Activated CD8-positive, alpha-beta memory T cell treated with anti-CD3 and anti-CD28 coated beads for 24 hours (primary cell): Measurements from ENCODE around the gene LRBA.

Experiments used
- DNase-seq: peaks from one replicate; pipeline ENCODE4 v3.0.0-alpha.2; 2020

The LRBA gene

DNA sequence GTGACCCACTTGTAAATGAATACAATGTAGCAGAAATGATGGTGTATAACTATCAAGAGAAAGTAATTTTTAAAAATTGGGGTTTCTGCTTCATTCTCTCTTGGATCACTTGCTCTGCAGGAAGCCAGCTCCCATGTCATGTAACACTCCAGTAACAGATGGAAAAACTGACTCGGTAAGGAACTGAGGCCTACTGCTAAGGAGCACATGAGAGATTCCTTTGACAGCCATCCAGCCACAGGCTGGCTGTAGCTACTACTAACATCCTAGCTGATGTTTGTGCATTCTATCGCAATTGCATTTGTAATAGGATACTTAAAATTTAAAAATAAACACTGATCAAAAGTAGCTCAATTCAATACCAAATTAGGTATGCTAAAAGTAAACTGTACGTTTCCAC lies 535.4 kb downstream of the LRBA start:
- no peak for DNase-seq

DNA sequence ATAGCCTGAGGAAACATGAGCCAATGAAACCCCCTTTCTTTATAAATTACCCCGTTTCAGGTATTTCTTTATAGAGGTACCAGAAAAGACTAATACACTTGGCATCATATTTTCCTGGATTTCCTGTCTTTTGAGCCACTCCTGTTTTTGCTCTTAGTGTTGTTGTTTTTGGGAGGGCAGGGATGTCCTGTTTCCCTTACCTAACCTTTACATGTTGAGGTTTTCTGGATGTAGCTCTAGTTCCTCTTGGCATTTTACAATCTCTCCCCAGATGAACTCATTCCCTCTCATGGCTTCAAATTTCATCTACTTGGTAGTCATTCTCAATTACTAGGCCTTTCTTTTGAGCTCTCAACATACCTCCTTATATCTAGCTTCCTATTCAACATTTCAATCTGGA lies 537.2 kb downstream of the LRBA start:
- DNase-seq = no peak

DNA sequence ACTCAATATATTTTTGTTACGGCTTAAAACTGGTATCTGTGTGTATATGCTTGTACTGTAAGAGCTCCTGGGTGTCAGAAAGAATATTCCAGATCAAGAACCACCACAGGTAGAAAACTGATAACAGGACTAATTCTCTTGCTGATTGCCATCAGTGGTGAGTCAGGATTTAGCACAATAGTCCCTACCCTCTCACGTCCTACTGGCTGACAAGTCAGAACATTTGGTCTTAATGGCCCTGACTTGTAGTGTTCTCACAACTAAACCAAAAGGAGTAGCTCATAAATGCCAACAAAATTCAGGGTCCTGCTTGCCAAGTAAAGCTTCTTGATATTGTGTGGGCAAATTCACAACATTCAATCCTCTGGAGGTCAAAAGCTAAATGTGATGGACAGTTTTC lies 538.3 kb downstream of the LRBA start:
- no peak for DNase-seq

DNA sequence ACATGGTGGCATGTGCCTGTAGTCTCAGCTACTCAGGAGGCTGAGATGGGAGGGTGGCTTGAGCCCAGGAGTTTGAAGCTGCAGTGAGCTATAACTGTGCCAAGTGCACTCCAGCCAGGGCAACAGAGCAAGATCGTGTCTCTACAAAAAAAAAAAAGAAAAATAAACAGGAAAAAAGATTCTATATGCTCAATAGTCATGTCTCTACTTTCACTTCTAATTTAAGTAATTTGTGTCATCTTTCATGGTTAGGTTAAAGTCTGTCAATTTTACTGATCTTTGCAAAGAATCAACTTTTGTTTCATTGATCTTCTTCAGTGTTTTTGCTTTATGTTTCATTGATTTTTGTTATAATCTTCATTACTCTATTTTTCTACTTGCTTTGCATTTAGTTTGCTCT lies 539.3 kb downstream of the LRBA start:
- DNase-seq = no peak

GRCh38 chr4:150464523-150464922 lies 550.6 kb downstream of the LRBA start:
- DNase-seq = no peak

- DNase-seq = no peak
These were observed 552.3 kb downstream of the LRBA start for GRCh38 chr4:150462743-150463142.

- no peak for DNase-seq
These were observed 553.1 kb downstream of the LRBA start for GRCh38 chr4:150461957-150462356.

- no peak for DNase-seq
These were observed 557.3 kb downstream of the LRBA start for GRCh38 chr4:150457802-150458201.

DNA sequence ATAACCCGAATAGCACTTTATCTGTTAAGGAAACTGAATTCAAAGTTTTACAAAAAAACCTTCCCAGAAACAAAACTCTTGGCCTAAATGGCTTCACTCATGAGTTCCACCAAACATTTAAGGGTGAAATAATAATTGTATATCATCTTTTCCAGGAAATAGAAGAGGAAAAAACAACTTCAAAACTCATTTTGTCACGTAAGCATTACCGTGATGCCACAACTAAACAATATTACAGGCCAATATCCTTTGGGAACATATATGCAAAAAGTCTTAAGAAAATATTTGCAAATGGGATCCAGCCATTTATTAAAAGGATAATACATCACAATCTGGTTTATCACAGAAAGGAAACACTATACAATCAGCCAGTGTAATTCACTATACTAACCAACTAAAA lies 563.2 kb downstream of the LRBA start:
- DNase-seq = no peak

DNA sequence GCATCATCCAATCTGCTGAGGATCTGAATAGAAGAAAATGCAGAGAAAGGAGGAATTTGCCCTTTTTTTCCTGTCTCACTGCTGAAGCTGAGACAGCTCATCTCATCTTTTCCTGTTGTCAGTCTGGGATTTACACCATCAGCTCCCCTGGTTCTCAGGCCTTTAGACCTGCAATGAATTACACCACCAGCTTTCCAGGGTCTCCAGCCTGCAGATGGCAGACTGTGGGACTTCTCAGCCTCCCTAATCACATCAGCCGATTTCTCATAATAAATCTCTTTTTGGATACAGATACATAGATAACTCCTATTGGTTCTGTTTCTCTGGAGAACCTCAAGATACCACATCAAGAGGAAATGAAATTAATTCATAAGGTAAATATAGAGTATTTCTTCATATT lies 567.7 kb downstream of the LRBA start:
- no peak for DNase-seq

DNA sequence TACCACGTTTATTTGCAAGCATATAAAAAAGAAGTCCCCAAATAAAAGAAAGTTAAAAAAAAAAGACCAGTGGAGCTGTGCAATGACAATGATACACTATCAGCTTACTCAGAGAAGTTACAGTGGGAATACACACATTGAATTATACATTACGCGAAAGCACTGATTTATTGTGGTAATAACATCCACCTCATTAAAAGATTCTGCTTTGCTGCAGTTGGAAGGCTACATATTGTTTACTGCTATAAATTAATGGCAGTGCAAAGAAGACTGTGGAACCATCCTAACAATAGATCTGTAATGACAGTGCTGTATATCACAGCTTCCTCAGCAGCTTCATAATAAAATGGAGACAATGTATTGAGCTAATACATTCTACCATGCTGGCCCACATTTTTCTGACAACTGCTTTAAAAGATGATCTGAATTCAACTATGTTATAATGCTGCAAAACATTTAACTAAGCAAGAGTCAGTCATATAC lies 575.6 kb downstream of the LRBA start:
- no peak for DNase-seq

- no peak for DNase-seq
These were observed 578.3 kb downstream of the LRBA start for GRCh38 chr4:150436598-150437370.

GRCh38 chr4:150431221-150431620 lies 583.9 kb downstream of the LRBA start:
- DNase-seq = no peak

GRCh38 chr4:150425161-150425560 lies 589.9 kb downstream of the LRBA start:
- no peak for DNase-seq

DNA sequence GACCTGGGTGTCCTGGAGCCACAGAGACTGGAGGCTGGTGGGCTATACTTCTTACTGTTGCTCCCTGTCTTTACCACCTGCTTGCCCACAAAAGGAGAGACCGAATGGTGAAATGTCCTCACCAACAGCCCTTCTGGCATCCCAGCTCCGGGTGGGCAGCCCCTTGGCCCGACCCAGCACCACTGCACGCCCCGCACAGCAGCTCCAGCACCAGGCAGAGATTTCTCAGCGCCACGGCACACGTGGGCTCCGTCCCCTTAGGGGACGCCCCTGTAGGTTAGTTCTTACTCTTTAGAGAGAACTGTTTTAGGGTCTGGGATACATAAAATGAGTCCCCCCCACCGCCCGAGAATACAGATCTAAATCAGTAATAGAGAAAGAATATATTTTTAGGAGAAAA lies 591.6 kb downstream of the LRBA start:
- DNase-seq = no peak

DNA sequence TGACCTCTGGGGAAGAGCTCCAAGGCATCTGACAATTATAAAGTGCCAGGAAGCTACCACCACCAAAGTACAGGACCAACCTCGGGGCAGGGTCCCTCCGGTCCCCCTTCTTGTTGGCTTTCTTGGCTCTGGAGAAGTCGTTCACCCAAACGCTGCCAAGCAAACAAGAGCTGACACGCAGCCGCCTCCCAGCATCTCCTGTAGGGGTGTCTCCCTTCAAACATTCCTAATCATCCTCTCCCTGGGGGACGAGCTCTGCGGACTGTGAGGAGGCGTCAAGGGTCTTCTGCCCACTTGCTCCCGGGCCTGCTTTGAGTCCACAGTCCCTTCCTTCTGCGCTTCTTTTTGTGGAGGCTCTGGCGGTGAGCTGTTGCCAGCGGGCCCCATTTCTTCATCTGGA lies 592.0 kb downstream of the LRBA start:
- DNase-seq = no peak

GRCh38 chr4:150421612-150422011 lies 593.5 kb downstream of the LRBA start:
- no peak for DNase-seq

DNA sequence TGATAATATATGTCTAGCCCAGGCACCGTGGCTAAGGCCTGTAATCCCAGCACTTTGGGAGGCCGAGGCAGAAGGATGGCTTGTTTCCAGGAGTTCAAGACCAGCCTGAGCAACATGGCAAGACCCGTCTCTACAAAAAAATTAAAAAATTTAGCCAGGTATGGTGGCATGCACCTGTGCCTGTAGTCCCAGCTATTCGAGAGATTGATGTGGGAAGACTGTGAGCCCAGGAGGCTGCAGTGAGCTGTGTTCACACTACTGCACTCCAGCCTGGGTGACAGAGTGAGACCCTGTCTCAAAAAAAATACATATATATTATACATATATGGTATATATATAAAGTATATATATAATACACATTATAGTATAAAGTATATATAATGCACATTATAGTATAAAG lies 595.1 kb downstream of the LRBA start:
- DNase-seq = no peak

DNA sequence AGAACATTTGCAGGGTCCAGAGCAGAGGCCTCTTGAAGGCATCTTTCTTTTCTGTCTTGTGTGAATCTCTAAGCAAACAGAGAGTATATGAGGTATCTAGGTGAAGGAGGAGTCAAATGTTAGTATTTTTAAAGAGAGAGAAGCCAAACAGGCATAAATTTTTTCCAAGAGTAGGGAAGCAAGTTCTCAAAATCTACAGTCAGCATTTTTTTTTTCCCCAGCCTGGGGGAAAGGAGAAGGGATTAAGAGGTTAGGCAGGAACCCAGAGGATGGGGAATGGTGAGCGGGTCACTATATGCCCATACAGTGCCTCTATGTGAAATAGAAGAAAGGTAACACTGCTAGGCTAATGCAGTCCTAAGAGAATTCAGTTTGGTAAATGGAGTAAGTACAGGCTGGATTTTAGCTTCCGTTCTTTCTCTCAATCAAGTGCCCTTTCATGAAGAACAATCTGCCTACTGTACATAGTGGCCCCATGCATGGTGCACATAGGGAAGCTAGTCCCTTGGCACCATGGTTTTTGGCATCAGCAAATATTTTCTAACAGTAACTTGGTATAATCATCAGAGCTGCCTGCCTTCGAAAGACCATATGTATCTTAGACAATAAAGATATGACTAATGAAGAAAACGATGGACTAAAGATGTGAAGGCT lies 596.2 kb downstream of the LRBA start:
- DNase-seq = no peak

DNA sequence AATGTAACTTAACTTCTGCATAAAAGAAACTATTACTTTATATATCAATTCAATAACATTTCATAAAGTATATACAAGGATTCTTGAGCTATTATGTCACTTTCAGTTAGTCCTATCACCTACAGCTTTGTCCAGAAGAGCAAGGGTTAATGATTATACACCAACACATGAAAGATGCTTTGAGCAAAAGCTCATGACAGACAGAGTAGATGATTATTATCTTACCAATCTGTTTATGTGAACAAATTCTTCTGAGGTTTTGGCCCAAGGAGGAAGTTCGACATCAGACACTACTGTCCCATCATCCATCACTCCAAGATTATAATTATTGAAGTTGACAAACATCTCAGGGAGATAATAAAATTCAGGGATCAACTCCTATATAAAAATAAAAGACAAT lies 599.9 kb downstream of the LRBA start:
- DNase-seq = no peak

GRCh38 chr4:150411520-150411919 lies 603.6 kb downstream of the LRBA start:
- DNase-seq = no peak

DNA sequence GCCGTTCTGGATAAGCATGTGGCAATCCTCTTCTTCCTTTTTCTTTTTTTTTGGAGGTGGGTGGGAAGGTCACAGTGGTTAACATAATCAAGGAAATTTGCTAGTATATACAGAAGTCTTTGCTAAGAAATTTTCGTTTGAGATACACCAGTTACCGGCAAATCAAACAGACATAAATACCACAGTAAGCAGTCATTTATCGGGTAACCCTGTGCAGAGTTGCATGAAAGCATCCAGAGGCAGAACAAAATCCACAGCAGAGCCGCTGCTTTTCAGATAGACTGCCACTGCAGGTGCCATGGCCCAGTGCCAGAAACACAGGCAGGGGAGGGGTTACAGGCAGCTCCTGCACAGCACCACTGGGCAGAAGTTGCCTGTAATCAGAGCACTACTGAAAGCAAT lies 612.2 kb downstream of the LRBA start:
- no peak for DNase-seq

DNA sequence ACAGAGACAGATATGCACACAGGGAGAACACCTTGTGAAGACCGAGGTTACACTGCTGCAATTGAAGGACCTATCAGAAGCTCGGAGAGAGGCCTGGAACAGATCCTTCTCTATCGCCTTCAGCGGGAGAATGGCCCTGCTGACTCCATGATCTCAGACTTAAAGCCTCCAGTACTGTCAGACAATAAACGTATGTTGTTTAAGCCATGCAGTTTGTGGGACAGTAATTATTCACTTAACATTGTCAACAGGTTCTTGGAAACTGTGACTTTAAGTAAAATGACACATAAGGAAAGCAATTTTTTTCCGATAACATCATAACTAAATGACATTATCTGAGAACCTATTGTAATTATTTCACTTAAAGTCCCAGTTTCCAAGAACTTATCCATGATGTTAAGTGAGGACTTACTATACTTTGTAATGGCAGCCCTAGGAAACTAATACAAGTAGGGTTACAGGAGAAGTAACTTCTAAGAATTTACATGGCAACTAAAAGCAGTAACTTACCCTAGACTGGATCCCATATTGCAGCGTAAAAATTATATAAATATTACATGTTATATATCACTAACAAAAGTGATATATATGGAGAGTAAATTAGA lies 613.9 kb downstream of the LRBA start:
- DNase-seq = no peak

GRCh38 chr4:150395872-150396271 lies 619.2 kb downstream of the LRBA start:
- DNase-seq = no peak
